ENCODE data around the gene POLR3C. TPM values are rescaled to one million over a fixed set of nuclear protein-coding genes. Genes with fewer than 3 reads are reported as not detected.
A peak's percentile ranks its signal among the peaks of the same experiment; 100 is the strongest.
"Not testable (repeated sequence)": the region's sequence is repeated elsewhere in the genome, so short reads cannot be mapped to it uniquely, and the experiment has no call there.

The POLR3C gene
- total RNA-seq, 1 donor = 29.9 TPM

GRCh38 chr1:145804235-145805045 lies 19.6 kb upstream of the POLR3C start:
- Histone ChIP-seq H3K27me3 (ENCODE audit: insufficient read depth, low read length) (no peaks in the 10 kb centered on the region), H3K4me1 (ENCODE audit: insufficient read depth, low read length) (no peaks in the 10 kb centered on the region), H3K4me3 (ENCODE audit: low read length) (no peak overlapping the region), H3K9me3 (ENCODE audit: low read depth, low read length) (no peaks in the 10 kb centered on the region)

DNA sequence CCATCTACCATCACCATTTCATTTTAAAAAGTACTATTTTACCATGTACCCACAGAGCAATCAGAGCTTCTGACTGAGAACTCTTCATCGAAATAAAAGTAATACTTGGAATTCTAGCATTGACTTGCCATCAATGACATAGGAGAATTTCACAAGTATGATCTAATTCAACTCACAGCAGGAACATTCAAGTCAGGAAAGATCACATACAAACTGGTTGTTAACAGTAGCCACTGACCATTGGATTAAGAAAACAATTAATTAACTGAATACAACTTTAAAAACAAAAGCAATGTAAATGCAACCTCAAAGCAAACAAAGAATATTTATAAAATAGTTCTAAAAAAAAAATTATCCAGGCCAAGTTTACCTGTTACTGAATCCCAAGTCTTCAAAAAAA lies 18.9 kb upstream of the POLR3C start:
- Histone ChIP-seq H3K4me1 (ENCODE audit: insufficient read depth, low read length) (no peaks in the 10 kb centered on the region), H3K4me3 (ENCODE audit: low read length) (no peak overlapping the region), H3K9me3 (ENCODE audit: low read depth, low read length) (no peaks in the 10 kb centered on the region)

GRCh38 chr1:145806408-145806807 lies 17.6 kb upstream of the POLR3C start:
- Histone ChIP-seq H3K4me1 (ENCODE audit: insufficient read depth, low read length) (no peaks in the 10 kb centered on the region), H3K4me3 (ENCODE audit: low read length) (no peak overlapping the region), H3K9me3 (ENCODE audit: low read depth, low read length) (no peaks in the 10 kb centered on the region), H3K27me3 (ENCODE audit: insufficient read depth, low read length) (no peaks in the 10 kb centered on the region)

More for the DNA sequence above, 18.9 kb upstream of the POLR3C start:
- no peaks in the 10 kb centered on the region for H3K27me3 ChIP-seq (ENCODE audit: insufficient read depth, low read length)

DNA sequence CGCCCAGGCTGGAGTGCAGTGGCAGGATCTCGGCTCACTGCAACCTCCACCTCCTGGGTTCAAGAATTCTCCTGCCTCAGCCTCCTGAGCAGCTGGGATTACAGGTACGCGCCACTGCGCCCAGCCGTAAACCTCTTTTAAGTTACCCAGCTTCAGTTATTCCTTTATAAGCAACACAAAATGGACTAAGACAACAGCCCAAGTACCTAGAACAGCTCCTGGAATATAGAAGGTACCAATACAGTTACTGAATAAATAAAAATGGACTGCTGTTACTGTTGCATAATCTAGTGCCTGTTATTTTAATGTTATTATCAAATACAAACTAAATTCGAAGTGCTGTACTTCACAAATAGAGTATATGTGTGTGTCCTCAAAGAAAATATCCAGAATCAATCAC lies 17.2 kb upstream of the POLR3C start:
- Histone ChIP-seq H3K4me3 (ENCODE audit: low read length) (no peak overlapping the region), H3K27me3 (ENCODE audit: insufficient read depth, low read length) (no peaks in the 10 kb centered on the region), H3K4me1 (ENCODE audit: insufficient read depth, low read length) (no peaks in the 10 kb centered on the region), H3K9me3 (ENCODE audit: low read depth, low read length) (no peaks in the 10 kb centered on the region)

GRCh38 chr1:145812977-145813810 lies 10.8 kb upstream of the POLR3C start:
- not testable (repeated sequence) for H3K4me3 ChIP-seq (ENCODE audit: low read length); H3K9me3 ChIP-seq (ENCODE audit: low read depth, low read length); H3K27me3 ChIP-seq (ENCODE audit: insufficient read depth, low read length); H3K4me1 ChIP-seq (ENCODE audit: insufficient read depth, low read length)

- H3K4me3 ChIP-seq (ENCODE audit: low read length); H3K9me3 ChIP-seq (ENCODE audit: low read depth, low read length); H3K4me1 ChIP-seq (ENCODE audit: insufficient read depth, low read length); H3K27me3 ChIP-seq (ENCODE audit: insufficient read depth, low read length): not testable (repeated sequence)
Observed at GRCh38 chr1:145818095-145818494, 5.9 kb upstream of the POLR3C start.

DNA sequence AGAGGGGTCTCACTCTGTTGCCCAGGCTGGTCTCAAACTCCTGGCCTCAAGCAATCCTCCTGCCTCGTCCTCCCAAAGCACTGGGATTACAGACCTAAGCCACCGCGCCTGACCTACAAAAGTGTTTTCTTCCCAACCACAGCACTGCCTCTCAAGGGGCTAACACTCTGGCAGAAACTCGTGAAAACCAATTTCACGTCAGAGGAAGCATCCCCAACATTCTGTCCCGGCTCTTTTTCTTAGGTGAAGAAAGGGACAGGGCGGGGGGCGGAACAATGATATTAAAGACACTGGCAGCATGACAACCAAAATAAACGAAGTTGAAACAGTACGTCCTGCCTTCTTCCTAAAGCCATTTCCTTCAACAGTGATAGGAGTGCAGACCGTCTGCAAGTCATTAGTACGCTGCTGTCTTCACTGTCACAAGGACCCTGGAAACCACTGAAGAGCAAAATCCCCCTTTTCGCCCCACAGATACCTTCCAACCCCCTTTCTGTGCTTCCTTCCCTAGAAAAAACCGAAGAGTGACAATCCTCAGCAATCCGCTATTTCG lies 1.1 kb upstream of the POLR3C start:
- not testable (repeated sequence) for H3K9me3 ChIP-seq (ENCODE audit: low read depth, low read length); H3K4me3 ChIP-seq (ENCODE audit: low read length); H3K27me3 ChIP-seq (ENCODE audit: insufficient read depth, low read length)
- H3K4me1 ChIP-seq (ENCODE audit: insufficient read depth, low read length) = peaks cover 13% of the 10 kb centered on the region

- no peaks in the 10 kb centered on the region for H3K27me3 ChIP-seq (ENCODE audit: insufficient read depth, low read length)
- peak overlapping the region; percentile 97 for H3K4me3 ChIP-seq (ENCODE audit: low read length)
- H3K9me3 ChIP-seq (ENCODE audit: low read depth, low read length) = no peaks in the 10 kb centered on the region
- H3K4me1 ChIP-seq (ENCODE audit: insufficient read depth, low read length) = peaks cover 13% of the 10 kb centered on the region
Observed at GRCh38 chr1:145824499-145824842, 471 bp downstream of the POLR3C start.

DNA sequence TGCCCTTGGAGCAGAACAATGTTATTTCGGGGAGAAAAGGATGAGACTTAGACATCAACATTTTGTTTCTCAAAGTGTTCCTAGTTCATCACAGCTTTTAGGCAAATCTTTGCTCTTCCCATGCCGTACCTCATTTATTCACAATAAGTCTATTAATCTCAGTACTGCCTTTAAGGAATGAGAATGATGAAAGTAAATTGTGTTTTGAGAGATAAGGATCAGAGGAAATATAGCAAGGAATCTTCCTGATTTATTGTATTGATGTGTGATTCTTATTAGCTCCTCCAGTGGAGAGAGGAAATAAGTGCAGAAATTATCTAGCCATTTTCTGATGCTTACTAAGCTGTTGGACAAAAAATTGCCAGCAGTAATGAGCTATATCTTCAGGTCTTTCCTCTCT lies 2.0 kb downstream of the POLR3C start:
- no peaks in the 10 kb centered on the region for H3K9me3 ChIP-seq (ENCODE audit: low read depth, low read length)
- H3K4me1 ChIP-seq (ENCODE audit: insufficient read depth, low read length) = peaks cover 13% of the 10 kb centered on the region
- no peak overlapping the region for H3K4me3 ChIP-seq (ENCODE audit: low read length)
- H3K27me3 ChIP-seq (ENCODE audit: insufficient read depth, low read length) = no peaks in the 10 kb centered on the region

DNA sequence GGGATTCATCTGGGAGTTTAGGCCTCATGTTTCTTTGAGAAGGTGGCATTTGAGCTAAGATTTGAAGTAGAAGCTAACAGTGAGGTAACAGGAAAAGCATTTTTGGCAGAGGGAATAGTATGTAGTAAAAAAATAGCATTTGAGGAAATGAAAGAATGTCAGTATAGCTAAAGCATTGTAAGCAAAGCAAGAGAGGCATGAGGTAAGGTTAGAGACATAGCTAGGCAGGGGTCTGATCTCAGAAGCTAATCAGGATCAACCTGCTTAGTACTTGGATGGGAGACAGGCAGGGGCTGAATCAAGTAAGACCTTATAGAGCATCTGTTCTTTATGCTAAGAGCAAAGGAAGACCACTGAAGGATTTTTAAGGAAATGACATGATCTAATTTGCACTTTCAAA lies 4.0 kb downstream of the POLR3C start:
- peaks cover 13% of the 10 kb centered on the region for H3K4me1 ChIP-seq (ENCODE audit: insufficient read depth, low read length)
- no peak overlapping the region for H3K4me3 ChIP-seq (ENCODE audit: low read length)
- no peaks in the 10 kb centered on the region for H3K27me3 ChIP-seq (ENCODE audit: insufficient read depth, low read length)
- H3K9me3 ChIP-seq (ENCODE audit: low read depth, low read length) = no peaks in the 10 kb centered on the region

DNA sequence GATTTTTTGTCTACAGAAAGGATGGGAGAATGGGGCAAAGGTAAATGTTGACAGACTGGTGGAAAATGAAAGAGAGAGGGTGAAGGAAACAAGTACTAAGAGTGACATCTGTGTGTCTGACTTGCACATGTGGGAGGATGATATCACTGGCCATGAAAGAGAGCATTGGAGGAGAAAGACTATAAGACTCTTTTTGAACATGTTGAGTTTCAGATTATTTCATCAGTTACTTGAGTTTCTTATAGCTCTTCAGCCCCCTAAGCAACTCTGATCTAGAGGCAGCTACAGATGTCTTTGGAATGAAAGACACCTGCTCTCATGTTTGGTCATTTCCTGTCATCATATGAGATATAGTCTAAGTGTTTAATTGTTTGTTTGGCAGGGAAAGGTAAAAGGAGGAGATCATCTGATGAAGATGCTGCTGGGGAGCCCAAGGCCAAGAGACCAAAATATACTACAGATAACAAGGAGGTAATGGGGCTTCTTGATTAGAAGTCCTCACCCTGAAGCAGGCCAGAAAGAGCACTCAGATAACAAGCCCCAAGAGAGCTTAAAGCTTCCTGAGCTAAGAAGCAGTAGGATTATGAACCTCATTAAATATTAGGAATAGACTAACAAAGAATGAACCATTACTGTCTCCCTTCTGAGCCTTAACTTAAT lies 4.5 kb downstream of the POLR3C start:
- no peaks in the 10 kb centered on the region for H3K27me3 ChIP-seq (ENCODE audit: insufficient read depth, low read length)
- H3K4me3 ChIP-seq (ENCODE audit: low read length) = no peak overlapping the region
- H3K9me3 ChIP-seq (ENCODE audit: low read depth, low read length) = no peaks in the 10 kb centered on the region
- peaks cover 13% of the 10 kb centered on the region for H3K4me1 ChIP-seq (ENCODE audit: insufficient read depth, low read length)

- H3K9me3 ChIP-seq (ENCODE audit: low read depth, low read length); H3K4me3 ChIP-seq (ENCODE audit: low read length); H3K4me1 ChIP-seq (ENCODE audit: insufficient read depth, low read length); H3K27me3 ChIP-seq (ENCODE audit: insufficient read depth, low read length): not testable (repeated sequence)
Observed at GRCh38 chr1:145830810-145831209, 6.8 kb downstream of the POLR3C start.

GRCh38 chr1:145837656-145838055 lies 13.7 kb downstream of the POLR3C start:
- Histone ChIP-seq H3K4me1 (ENCODE audit: insufficient read depth, low read length) (no peaks in the 10 kb centered on the region), H3K27me3 (ENCODE audit: insufficient read depth, low read length) (no peaks in the 10 kb centered on the region), H3K9me3 (ENCODE audit: low read depth, low read length) (no peaks in the 10 kb centered on the region), H3K4me3 (ENCODE audit: low read length) (no peak overlapping the region)

GRCh38 chr1:145843031-145843430 lies 19.0 kb downstream of the POLR3C start:
- Histone ChIP-seq H3K9me3 (ENCODE audit: low read depth, low read length) (no peaks in the 10 kb centered on the region), H3K27me3 (ENCODE audit: insufficient read depth, low read length) (no peaks in the 10 kb centered on the region), H3K4me3 (ENCODE audit: low read length) (no peak overlapping the region)

DNA sequence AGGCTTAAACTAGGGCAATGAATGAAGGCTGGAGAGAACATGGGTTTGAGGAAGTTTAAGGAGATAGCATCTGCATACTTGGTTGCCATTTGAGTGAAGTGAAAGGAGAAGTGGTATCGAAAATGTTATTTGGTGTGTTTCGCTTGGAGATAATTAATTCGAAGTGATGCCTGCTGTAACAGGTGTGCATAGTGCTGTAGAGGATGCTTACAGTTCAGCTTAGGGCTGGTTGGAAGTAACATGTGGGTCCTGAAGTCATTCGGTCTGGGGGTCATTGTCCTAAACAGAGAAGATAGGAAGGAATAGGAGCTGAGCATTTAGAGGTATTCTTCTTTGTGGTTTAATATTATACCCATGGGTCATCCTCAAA lies 21.1 kb downstream of the POLR3C start:
- Histone ChIP-seq H3K4me3 (ENCODE audit: low read length) (peak overlapping the region; percentile 58), H3K27me3 (ENCODE audit: insufficient read depth, low read length) (no peaks in the 10 kb centered on the region), H3K4me1 (ENCODE audit: insufficient read depth, low read length) (peaks cover 17% of the 10 kb centered on the region), H3K9me3 (ENCODE audit: low read depth, low read length) (no peaks in the 10 kb centered on the region)

More at GRCh38 chr1:145843031-145843430, 19.0 kb downstream of the POLR3C start:
- peaks cover 17% of the 10 kb centered on the region for H3K4me1 ChIP-seq (ENCODE audit: insufficient read depth, low read length)
